GM12801 (cell line): Measurements from ENCODE around the gene CTNNAL1.

Experiments used
- TF ChIP-seq, protein P1 (sequence below): IDR thresholded peaks from one replicate; pipeline ENCODE4 v1.5.1; 2011; ENCODE audit warnings: control low read depth; ENCODE audit not compliant: insufficient read length; ENCODE audit errors: extremely low read depth

Gene CTNNAL1

DNA sequence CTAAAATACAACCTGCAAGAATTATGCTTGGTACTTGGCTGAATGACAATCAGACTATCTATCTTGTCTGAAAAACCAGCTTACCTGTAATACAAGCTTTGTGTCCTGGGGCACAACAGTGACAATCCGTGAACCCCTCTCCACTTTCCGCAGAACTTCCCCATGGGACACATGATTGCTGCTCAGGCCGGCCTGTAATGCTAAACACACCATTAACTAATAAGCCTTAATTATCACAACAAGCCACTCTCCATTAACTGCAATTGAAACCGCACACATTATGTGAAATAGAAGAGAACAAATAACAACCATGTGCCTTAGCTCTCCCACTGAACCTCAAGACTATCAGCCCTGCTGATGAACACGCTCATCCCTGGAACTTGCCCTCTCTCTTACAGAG is 113.1 kb downstream of the CTNNAL1 start:
- TF ChIP-seq, protein P1, sequence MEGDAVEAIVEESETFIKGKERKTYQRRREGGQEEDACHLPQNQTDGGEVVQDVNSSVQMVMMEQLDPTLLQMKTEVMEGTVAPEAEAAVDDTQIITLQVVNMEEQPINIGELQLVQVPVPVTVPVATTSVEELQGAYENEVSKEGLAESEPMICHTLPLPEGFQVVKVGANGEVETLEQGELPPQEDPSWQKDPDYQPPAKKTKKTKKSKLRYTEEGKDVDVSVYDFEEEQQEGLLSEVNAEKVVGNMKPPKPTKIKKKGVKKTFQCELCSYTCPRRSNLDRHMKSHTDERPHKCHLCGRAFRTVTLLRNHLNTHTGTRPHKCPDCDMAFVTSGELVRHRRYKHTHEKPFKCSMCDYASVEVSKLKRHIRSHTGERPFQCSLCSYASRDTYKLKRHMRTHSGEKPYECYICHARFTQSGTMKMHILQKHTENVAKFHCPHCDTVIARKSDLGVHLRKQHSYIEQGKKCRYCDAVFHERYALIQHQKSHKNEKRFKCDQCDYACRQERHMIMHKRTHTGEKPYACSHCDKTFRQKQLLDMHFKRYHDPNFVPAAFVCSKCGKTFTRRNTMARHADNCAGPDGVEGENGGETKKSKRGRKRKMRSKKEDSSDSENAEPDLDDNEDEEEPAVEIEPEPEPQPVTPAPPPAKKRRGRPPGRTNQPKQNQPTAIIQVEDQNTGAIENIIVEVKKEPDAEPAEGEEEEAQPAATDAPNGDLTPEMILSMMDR, result no peak

DNA sequence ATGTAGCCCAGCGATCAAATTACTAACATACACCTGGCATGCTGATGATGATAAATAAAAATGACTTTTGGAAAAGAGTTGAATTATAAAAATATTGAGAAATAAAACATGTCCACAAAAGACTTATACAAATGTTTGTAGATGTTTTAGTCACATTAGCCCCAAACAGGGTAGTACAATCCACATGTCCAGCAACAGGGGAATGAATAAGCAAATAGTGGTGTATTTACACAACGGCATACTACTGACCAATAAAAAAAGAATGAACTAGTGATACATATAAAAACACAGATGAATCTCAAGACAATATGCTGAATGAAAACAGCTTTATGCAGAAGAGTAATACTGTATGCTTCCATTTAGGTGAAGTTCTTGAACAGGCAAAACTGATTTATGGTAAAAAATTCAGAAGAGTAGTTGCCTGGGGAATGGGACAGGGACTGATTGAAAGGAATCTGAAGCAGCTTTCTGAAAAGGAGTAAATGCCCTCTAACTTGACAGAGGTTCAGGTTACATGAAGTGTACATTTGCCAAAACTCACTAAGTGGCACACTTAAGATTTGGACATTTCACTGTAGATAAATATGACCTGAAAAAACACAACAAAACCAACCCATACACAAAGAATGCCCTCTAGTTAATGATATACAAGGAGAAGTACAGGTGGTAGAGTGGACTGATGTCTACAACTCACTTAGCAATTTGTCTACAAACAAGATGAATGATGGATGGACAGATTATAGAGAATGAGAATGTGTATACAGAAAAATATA is 115.8 kb downstream of the CTNNAL1 start:
- TF ChIP-seq, protein P1, result no peak

DNA sequence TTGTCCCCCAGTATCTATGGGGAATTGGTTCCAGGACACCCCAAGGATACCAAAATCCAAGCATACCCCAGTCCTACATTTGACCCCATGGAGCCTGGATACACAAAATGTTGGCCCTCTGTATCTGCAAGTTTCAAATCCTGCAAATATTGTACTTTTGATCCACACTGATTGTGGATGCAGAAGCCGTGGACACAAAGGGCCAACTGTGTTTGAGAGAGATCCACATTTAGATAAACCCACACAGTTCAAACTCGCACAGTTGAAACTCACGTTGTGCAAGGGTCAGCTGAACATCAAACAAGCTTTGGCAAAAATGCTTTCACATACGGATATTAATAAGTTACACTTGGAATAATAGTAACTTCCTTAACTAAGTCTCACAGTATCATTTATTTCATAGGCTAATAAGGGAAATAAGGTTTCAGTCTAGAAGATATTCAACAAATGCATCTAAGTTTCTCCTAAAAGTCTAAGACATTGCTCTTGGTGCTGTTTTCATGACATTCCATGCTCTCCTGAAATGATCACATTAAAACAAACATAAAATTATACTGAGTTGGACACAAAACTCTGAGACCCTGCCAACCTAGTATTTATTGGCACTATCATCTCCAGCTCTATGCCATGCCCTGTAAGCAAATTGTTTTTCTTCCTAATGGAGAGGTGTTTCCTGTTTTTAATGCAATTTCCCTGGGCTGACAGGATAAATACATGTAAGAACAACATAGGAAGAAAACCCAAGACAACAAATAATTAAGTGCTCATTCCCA is 118.9 kb downstream of the CTNNAL1 start:
- TF ChIP-seq, protein P1, result no peak
